Spleen (tissue), 11 donors: ENCODE measurements around the gene CD93. TPM values are rescaled to one million over a fixed set of nuclear protein-coding genes. Genes with fewer than 3 reads are reported as not detected.

Experiments
- DNase-seq: peaks from one replicate; pipeline ENCODE4 v3.0.0-alpha.2; 2020
- H3K27ac ChIP-seq, 8 donors: fragments of 200-600 bp; sonication (generic) in 7 of 8; 1 replicate in 4 of 8; 2 replicates in 4 of 8; pipeline versions ENCODE4 v1.5.0 to v1.8.0; 2016 to 2021; ENCODE audit warnings: inconsistent platforms in 4 of 8, mild to moderate bottlenecking in 4 of 8, moderate library complexity in 1 of 8
- H3K27me3 ChIP-seq, 7 donors: fragments of 200-600 bp; sonication (generic) in 6 of 7; replicated peaks in 1 of 7; 1 replicate in 4 of 7; 2 replicates in 3 of 7; pipeline versions ENCODE4 v1.5.0 to v1.8.0; 2016 to 2021; ENCODE audit warnings: inconsistent platforms in 3 of 7, mild to moderate bottlenecking in 1 of 7
- H3K36me3 ChIP-seq, 6 donors: fragments of 200-600 bp; sonication (generic) in 5 of 6; 1 replicate in 4 of 6; 2 replicates in 2 of 6; pipeline versions ENCODE4 v1.5.0 to v1.8.0; 2016 to 2021; ENCODE audit warnings: inconsistent platforms in 2 of 6
- H3K4me1 ChIP-seq, 6 donors: fragments of 200-600 bp; sonication (generic) in 5 of 6; 1 replicate in 3 of 6; 2 replicates in 3 of 6; pipeline versions ENCODE4 v1.5.0 to v1.8.0; 2016 to 2021; ENCODE audit warnings: inconsistent platforms in 3 of 6
- H3K4me3 ChIP-seq, 8 donors: fragments of 200-600 bp; sonication (generic) in 7 of 8; 1 replicate in 4 of 8; 2 replicates in 4 of 8; pipeline versions ENCODE4 v1.5.0 to v1.8.0; 2016 to 2021; ENCODE audit warnings: inconsistent platforms in 4 of 8, mild to moderate bottlenecking in 4 of 8, moderate library complexity in 2 of 8
- H3K9me3 ChIP-seq, 8 donors: fragments of 200-600 bp; sonication (generic) in 7 of 8; 1 replicate in 4 of 8; 2 replicates in 4 of 8; pipeline versions ENCODE4 v1.5.0 to v1.8.0; 2016 to 2021; ENCODE audit warnings: inconsistent platforms in 4 of 8
- CTCF ChIP-seq, 11 experiments: fragments of 200-600 bp in 7 of 11; fragments of 450-650 bp in 4 of 11; sonication (generic) in 4 of 11; IDR thresholded peaks in 8 of 11; conservative IDR thresholded peaks in 3 of 11; 1 replicate in 7 of 11; 2 replicates in 4 of 11; pipeline versions ENCODE4 v1.4.0 to v1.8.0; 2016 to 2021; ENCODE audit warnings: antibody characterized with exemption in 11 of 11, inconsistent platforms in 4 of 11, mild to moderate bottlenecking in 1 of 11
- POLR2A ChIP-seq, 3 donors: fragments of 450-650 bp; IDR thresholded peaks; one replicate each; pipeline ENCODE4 v1.5.1; 2017; ENCODE audit warnings: antibody characterized with exemption in 3 of 3, mild to moderate bottlenecking in 1 of 3
- POLR2AphosphoS5 ChIP-seq, 3 donors: sonication (generic); formaldehyde crosslinking; IDR thresholded peaks; one replicate each; pipeline ENCODE4 v1.5.1; 2017; ENCODE audit warnings: antibody characterized with exemption in 3 of 3
- WGBS, 5 donors: extraction: QIAGEN DNeasy Blood & Tissue Kit in 3 of 5; methylation state at CpG; one replicate each; pipeline versions ENCODE4 v1.1.5 to v1.1.7; 2013 to 2018; 5-methylcytosine and 5-hydroxymethylcytosine counted together
- intact Hi-C: fragments of 100-400 bp; cut with DNase I; formaldehyde crosslinking; loops from one replicate; pipeline ENCODE4 v1.15.0; 2023; ENCODE audit warnings: low total_unique reads
- polyA plus RNA-seq, 3 donors: library from polyadenylated mRNA; stranded (reverse); fragments of 200-250 nt; gene quantifications; one replicate each; pipeline ENCODE4 v1.2.1, GENCODE V29; 2013
- total RNA-seq, 7 donors: library from RNA; depleted of rRNA in 3 of 7; stranded (reverse); fragments of >200 nt in 3 of 7; fragmentation: NEBNext Ultra II Directional in 4 of 7; extraction: Animal tissue kit (Norgen Biotek cat#: 25700) in 4 of 7; gene quantifications; one replicate each; pipeline versions ENCODE4 v1.1.0 to v1.2.1, GENCODE V29; 2016 to 2021
- donor health status: healthy with polysubstance abuse.
- donor health status: DM: no; HTN: no; CAD: no; lungs with moderate emphysema.
- donor health status: DM: no; HTN: no; CAD: no.
- donor health status: Bipolar disorder and iron deficiency.
- donor health status: healthy.
- donor health status: DM: no; HTN: no; CAD: no.
- donor health status: DM: yes; HTN: yes; CAD: no.

The CD93 gene
- total and polyA plus RNA-seq, 10 donors, result 4.1 to 103 (median 62.5) TPM

- peaks cover 5 to 29% (median 18%) of the 10 kb centered on the region in 6 donors for H3K4me1 ChIP-seq
- no peaks in the 10 kb centered on the region for H3K9me3 ChIP-seq
- peak overlapping the region in 2 of 8 donors; percentile 49 to 52 for H3K27ac ChIP-seq
- intact Hi-C loops, result no loop called here
- H3K36me3 ChIP-seq, result no peaks in the 10 kb centered on the region
- no peak for DNase-seq
- no peak overlapping the region for H3K4me3 ChIP-seq
- no peaks in the 10 kb centered on the region for H3K27me3 ChIP-seq
- TF ChIP-seq POLR2A (IDR thresholded peaks at IDR 0.05) (no peak), CTCF (IDR thresholded peaks at IDR 0.05 in 8 of 11, conservative IDR thresholded peaks at IDR 0.05 in 3 of 11) (no peak), POLR2AphosphoS5 (IDR thresholded peaks at IDR 0.05) (no peak)
Measured at GRCh38 chr20:23062632-23063031, 23.5 kb downstream of the CD93 start.

- DNase-seq, result no peak
- H3K9me3 ChIP-seq, result peaks cover 0 to 6% (median 4%) of the 10 kb centered on the region in 8 donors
- TF ChIP-seq POLR2AphosphoS5 (IDR thresholded peaks at IDR 0.05) (peak in 1 of 3 donors; percentile 24), POLR2A (IDR thresholded peaks at IDR 0.05) (no peak), CTCF (IDR thresholded peaks at IDR 0.05 in 8 of 11, conservative IDR thresholded peaks at IDR 0.05 in 3 of 11) (peak in 8 of 11 experiments; percentile 13 to 42 (median 34))
- H3K27me3 ChIP-seq, result no peaks in the 10 kb centered on the region
- H3K4me1 ChIP-seq, result peaks cover 5 to 29% (median 18%) of the 10 kb centered on the region in 6 donors
- no peak overlapping the region for H3K4me3 ChIP-seq
- peak overlapping the region in 7 of 8 donors; percentile 2 to 59 (median 49) for H3K27ac ChIP-seq
- no peaks in the 10 kb centered on the region for H3K36me3 ChIP-seq
- intact Hi-C loops, result no loop called here
- 32 to 51% (median 43%) methylated on average over 7 to 8 of the region's 8 CpGs for WGBS, 5 donors
Measured at GRCh38 chr20:23061734-23062561, 24.2 kb downstream of the CD93 start.

GRCh38 chr20:23061262-23061661, 24.9 kb downstream of the CD93 start:
- peaks cover 5 to 29% (median 18%) of the 10 kb centered on the region in 6 donors for H3K4me1 ChIP-seq
- WGBS, 5 donors, result 73 to 85% (median 75%) methylated on average over 4 to 5 of the region's 5 CpGs

More at GRCh38 chr20:23061262-23061661, 24.9 kb downstream of the CD93 start:
- TF ChIP-seq CTCF (IDR thresholded peaks at IDR 0.05 in 8 of 11, conservative IDR thresholded peaks at IDR 0.05 in 3 of 11) (no peak), POLR2A (IDR thresholded peaks at IDR 0.05) (no peak), POLR2AphosphoS5 (IDR thresholded peaks at IDR 0.05) (no peak)
- H3K27me3 ChIP-seq, result no peaks in the 10 kb centered on the region
- H3K4me3 ChIP-seq, result no peak overlapping the region
- H3K9me3 ChIP-seq, result peaks cover 0 to 13% (median 11%) of the 10 kb centered on the region in 8 donors
- H3K36me3 ChIP-seq, result no peaks in the 10 kb centered on the region
- no peak for DNase-seq
- peak overlapping the region in 7 of 8 donors; percentile 2 to 59 (median 39) for H3K27ac ChIP-seq
- intact Hi-C loops, result no loop called here
